LNCaP clone FGC (cell line): Measurements from ENCODE around the gene PLEKHG7.

Source experiments
- DNase-seq: peaks from one replicate; pipeline ENCODE4 v3.0.0-alpha.2; 2011; ENCODE audit warnings: low read depth
- H3K4me3 ChIP-seq: 2 replicates; pipeline ENCODE4 v1.5.1; 2011; ENCODE audit warnings: mild to moderate bottlenecking, low read depth, low read length, control low read depth
- CTCF ChIP-seq: IDR thresholded peaks from 2 replicates; pipeline ENCODE4 v1.5.1; 2012; ENCODE audit warnings: mild to moderate bottlenecking; ENCODE audit not compliant: control insufficient read depth, insufficient read depth; ENCODE audit errors: extremely low read depth

Gene PLEKHG7

GRCh38 chr12:92757597-92758121, 54.9 kb downstream of the PLEKHG7 start:
- DNase-seq, result no peak
- no peak for TF ChIP-seq CTCF
- no peak overlapping the region for H3K4me3 ChIP-seq

GRCh38 chr12:92759634-92760268, 57.0 kb downstream of the PLEKHG7 start:
- no peak for TF ChIP-seq CTCF
- no peak overlapping the region for H3K4me3 ChIP-seq
- no peak for DNase-seq

GRCh38 chr12:92762773-92763172, 60.0 kb downstream of the PLEKHG7 start:
- DNase-seq, result no peak
- TF ChIP-seq CTCF, result no peak
- H3K4me3 ChIP-seq, result no peak overlapping the region

GRCh38 chr12:92764831-92765230, 62.0 kb downstream of the PLEKHG7 start:
- DNase-seq, result no peak

GRCh38 chr12:92765871-92766270, 63.1 kb downstream of the PLEKHG7 start:
- no peak for DNase-seq
- H3K4me3 ChIP-seq, result no peak overlapping the region
- no peak for TF ChIP-seq CTCF

More at GRCh38 chr12:92764831-92765230, 62.0 kb downstream of the PLEKHG7 start:
- H3K4me3 ChIP-seq, result no peak overlapping the region
- no peak for TF ChIP-seq CTCF

- no peak for TF ChIP-seq CTCF
- H3K4me3 ChIP-seq, result no peak overlapping the region
- no peak for DNase-seq
These were observed 66.5 kb downstream of the PLEKHG7 start for GRCh38 chr12:92769124-92769901.

- no peak for TF ChIP-seq CTCF
- no peak for DNase-seq
- H3K4me3 ChIP-seq, result no peak overlapping the region
These were observed 68.2 kb downstream of the PLEKHG7 start for GRCh38 chr12:92771001-92771400.
